Mesendoderm (in vitro differentiated cells): ENCODE data around the gene BICD1.
"Not testable (repeated sequence)": the region's sequence is repeated elsewhere in the genome, so short reads cannot be mapped to it uniquely, and the experiment has no call there.

Source experiments
- DNase-seq: peaks from one replicate; pipeline ENCODE4 v3.0.0; 2013
- H2AK5ac ChIP-seq: 2 replicates; pipeline ENCODE4 v1.6.1; 2013; ENCODE audit warnings: low read length, inconsistent platforms
- H2BK120ac ChIP-seq: 2 replicates; pipeline ENCODE4 v1.6.1; 2013; ENCODE audit warnings: low read depth, mild to moderate bottlenecking, low read length, moderate library complexity, mixed read lengths
- H2BK15ac ChIP-seq: replicated peaks from 2 replicates; pipeline ENCODE4 v1.6.1; 2013; ENCODE audit warnings: low read depth, mild to moderate bottlenecking, moderate library complexity
- H2BK5ac ChIP-seq: 2 replicates; pipeline ENCODE4 v1.6.1; 2013; ENCODE audit warnings: low read length, inconsistent platforms
- H3K18ac ChIP-seq: 2 replicates; pipeline ENCODE4 v1.6.1; 2013; ENCODE audit warnings: mild to moderate bottlenecking, low read length, mixed read lengths
- H3K23ac ChIP-seq: one replicate; pipeline ENCODE4 v1.6.1; 2013; ENCODE audit warnings: low read length
- H3K27ac ChIP-seq: 2 replicates; pipeline ENCODE4 v1.5.1; 2013; ENCODE audit warnings: low read depth, mild to moderate bottlenecking, inconsistent platforms, low read length, moderate library complexity
- H3K27me3 ChIP-seq: 2 replicates; pipeline ENCODE4 v1.6.1; 2013; ENCODE audit warnings: low read length, control low read depth, mild to moderate bottlenecking, inconsistent platforms; ENCODE audit not compliant: insufficient read depth, poor library complexity
- H3K36me3 ChIP-seq: 2 replicates; pipeline ENCODE4 v1.6.1; 2013; ENCODE audit warnings: low read length, inconsistent platforms; ENCODE audit not compliant: control insufficient read depth, insufficient read depth
- H3K4ac ChIP-seq: one replicate; pipeline ENCODE4 v1.6.1; 2013; ENCODE audit warnings: low read depth, mild to moderate bottlenecking, low read length, moderate library complexity
- H3K4me1 ChIP-seq: 2 replicates; pipeline ENCODE4 v1.6.1; 2013; ENCODE audit warnings: low read depth, low read length, inconsistent platforms; ENCODE audit not compliant: control insufficient read depth
- H3K4me2 ChIP-seq: 2 replicates; pipeline ENCODE4 v1.6.1; 2013; ENCODE audit warnings: low read length
- H3K4me3 ChIP-seq: 2 replicates; pipeline ENCODE4 v1.5.1; 2013; ENCODE audit warnings: mild to moderate bottlenecking, low read length
- H3K56ac ChIP-seq: one replicate; pipeline ENCODE4 v1.6.1; 2013; ENCODE audit warnings: low read length
- H3K79me1 ChIP-seq: 2 replicates; pipeline ENCODE4 v1.6.1; 2013; ENCODE audit warnings: low read length, inconsistent platforms
- H3K79me2 ChIP-seq: 2 replicates; pipeline ENCODE4 v1.6.1; 2013; ENCODE audit warnings: mild to moderate bottlenecking, low read length; ENCODE audit not compliant: control insufficient read depth, insufficient read depth
- H3K9ac ChIP-seq: 2 replicates; pipeline ENCODE4 v1.6.1; 2013; ENCODE audit warnings: low read length, inconsistent platforms
- H4K5ac ChIP-seq: one replicate; pipeline ENCODE4 v1.6.1; 2013; ENCODE audit warnings: low read length
- H4K8ac ChIP-seq: one replicate; pipeline ENCODE4 v1.6.1; 2013; ENCODE audit warnings: low read depth, mild to moderate bottlenecking, control low read depth, low read length, moderate library complexity
- WGBS: extraction: QIAGEN DNeasy Blood & Tissue Kit; methylation state at CpG from one replicate; pipeline ENCODE4 v1.1.7; 2013; ENCODE audit warnings: low lambda C conversion rate, missing lambda C conversion rate; ENCODE audit not compliant: insufficient coverage; ENCODE audit errors: extremely low coverage; 5-methylcytosine and 5-hydroxymethylcytosine counted together

Gene BICD1

GRCh38 chr12:32275520-32275919, 168.9 kb downstream of the BICD1 start:
- not testable (repeated sequence) for H4K5ac ChIP-seq, H3K27me3 ChIP-seq, H3K18ac ChIP-seq, H3K4me1 ChIP-seq, H2BK5ac ChIP-seq, H2BK15ac ChIP-seq, H3K79me1 ChIP-seq, H3K9ac ChIP-seq, H3K36me3 ChIP-seq, H4K8ac ChIP-seq, H2AK5ac ChIP-seq, H3K4me2 ChIP-seq, H3K56ac ChIP-seq, H3K23ac ChIP-seq, DNase-seq, H3K4ac ChIP-seq, H2BK120ac ChIP-seq, H3K79me2 ChIP-seq, H3K27ac ChIP-seq, H3K4me3 ChIP-seq
- no CpG with 5 or more reads among the region's 17 CpGs for WGBS

- Histone ChIP-seq H3K4me3 (no peak overlapping the region), H3K9ac (no peak overlapping the region), H3K4ac (no peak overlapping the region), H2BK15ac (no peak overlapping the region), H3K27ac (no peak overlapping the region), H3K18ac (no peak overlapping the region), H2BK5ac (no peak overlapping the region), H3K4me2 (no peak overlapping the region), H4K8ac (no peak overlapping the region), H3K4me1 (peaks cover 4% of the 10 kb centered on the region), H3K36me3 (no peaks in the 10 kb centered on the region), H2AK5ac (no peak overlapping the region), H3K27me3 (no peaks in the 10 kb centered on the region), H3K79me1 (peaks cover 4% of the 10 kb centered on the region), H3K23ac (no peak overlapping the region), H3K79me2 (no peaks in the 10 kb centered on the region), H2BK120ac (no peak overlapping the region), H4K5ac (no peak overlapping the region), H3K56ac (no peak overlapping the region)
- no CpG with 5 or more reads among the region's 2 CpGs for WGBS
- no peak for DNase-seq
Measured at GRCh38 chr12:32277774-32278173, 171.1 kb downstream of the BICD1 start.

- Histone ChIP-seq H3K4me3 (no peak overlapping the region), H2BK15ac (no peak overlapping the region), H3K79me1 (peaks cover 6% of the 10 kb centered on the region), H3K4ac (no peak overlapping the region), H2AK5ac (no peak overlapping the region), H3K27ac (no peak overlapping the region), H3K23ac (no peak overlapping the region), H3K79me2 (no peaks in the 10 kb centered on the region), H3K36me3 (no peaks in the 10 kb centered on the region), H4K8ac (no peak overlapping the region), H2BK120ac (no peak overlapping the region), H4K5ac (no peak overlapping the region), H2BK5ac (no peak overlapping the region), H3K27me3 (no peaks in the 10 kb centered on the region), H3K4me2 (no peak overlapping the region), H3K56ac (no peak overlapping the region), H3K18ac (no peak overlapping the region), H3K4me1 (peaks cover 4% of the 10 kb centered on the region), H3K9ac (no peak overlapping the region)
- WGBS = no CpG with 5 or more reads among the region's 3 CpGs
- no peak for DNase-seq
Measured at GRCh38 chr12:32281098-32281497, 174.5 kb downstream of the BICD1 start.

GRCh38 chr12:32284561-32284960, 177.9 kb downstream of the BICD1 start:
- H4K8ac ChIP-seq = no peak overlapping the region
- no peak overlapping the region for H2BK5ac ChIP-seq
- no peaks in the 10 kb centered on the region for H3K27me3 ChIP-seq
- no peak overlapping the region for H3K4me3 ChIP-seq
- no peak for DNase-seq
- H2BK15ac ChIP-seq = no peak overlapping the region
- WGBS = no CpG with 5 or more reads among the region's 9 CpGs
- H3K79me2 ChIP-seq = no peaks in the 10 kb centered on the region
- no peak overlapping the region for H4K5ac ChIP-seq
- H3K4me1 ChIP-seq = peaks cover 4% of the 10 kb centered on the region
- no peak overlapping the region for H3K4me2 ChIP-seq
- no peak overlapping the region for H3K9ac ChIP-seq
- no peak overlapping the region for H2AK5ac ChIP-seq
- no peak overlapping the region for H2BK120ac ChIP-seq
- H3K36me3 ChIP-seq = no peaks in the 10 kb centered on the region
- H3K27ac ChIP-seq = no peak overlapping the region
- no peak overlapping the region for H3K4ac ChIP-seq
- H3K23ac ChIP-seq = no peak overlapping the region
- no peak overlapping the region for H3K56ac ChIP-seq
- H3K18ac ChIP-seq = no peak overlapping the region
- peaks cover 6% of the 10 kb centered on the region for H3K79me1 ChIP-seq

- Histone ChIP-seq H3K79me2 (no peaks in the 10 kb centered on the region), H2BK15ac (no peak overlapping the region), H3K4me3 (no peak overlapping the region), H2BK5ac (no peak overlapping the region), H3K23ac (no peak overlapping the region), H3K79me1 (peaks cover 6% of the 10 kb centered on the region), H3K4me2 (no peak overlapping the region), H4K5ac (no peak overlapping the region), H2AK5ac (no peak overlapping the region), H4K8ac (no peak overlapping the region), H3K27me3 (no peaks in the 10 kb centered on the region), H3K36me3 (no peaks in the 10 kb centered on the region), H3K18ac (no peak overlapping the region), H3K4ac (no peak overlapping the region), H3K4me1 (peaks cover 4% of the 10 kb centered on the region), H2BK120ac (no peak overlapping the region), H3K27ac (no peak overlapping the region), H3K56ac (no peak overlapping the region), H3K9ac (no peak overlapping the region)
- no peak for DNase-seq
- no CpG with 5 or more reads among the region's 2 CpGs for WGBS
Measured at GRCh38 chr12:32285021-32285420, 178.4 kb downstream of the BICD1 start.

GRCh38 chr12:32285489-32285888, 178.8 kb downstream of the BICD1 start:
- H2BK120ac ChIP-seq = no peak overlapping the region
- no peak overlapping the region for H3K27ac ChIP-seq
- H3K56ac ChIP-seq = no peak overlapping the region
- WGBS = no CpG with 5 or more reads among the region's 2 CpGs
- no peak overlapping the region for H4K5ac ChIP-seq
- H4K8ac ChIP-seq = no peak overlapping the region
- H3K9ac ChIP-seq = no peak overlapping the region
- H3K4me2 ChIP-seq = no peak overlapping the region
- H2BK15ac ChIP-seq = no peak overlapping the region
- H3K27me3 ChIP-seq = no peaks in the 10 kb centered on the region
- DNase-seq = no peak
- no peak overlapping the region for H3K18ac ChIP-seq
- no peak overlapping the region for H3K4ac ChIP-seq
- H3K79me2 ChIP-seq = no peaks in the 10 kb centered on the region
- peaks cover 6% of the 10 kb centered on the region for H3K4me1 ChIP-seq
- no peak overlapping the region for H3K4me3 ChIP-seq
- H3K23ac ChIP-seq = no peak overlapping the region
- no peak overlapping the region for H2BK5ac ChIP-seq
- H3K36me3 ChIP-seq = no peaks in the 10 kb centered on the region
- H2AK5ac ChIP-seq = no peak overlapping the region
- H3K79me1 ChIP-seq = peaks cover 6% of the 10 kb centered on the region
